AML-193 (cell line): ENCODE measurements around the gene HSD17B7.

ENCODE experiments used
- DNase-seq, 2 experiments: peaks; one replicate each; lab custom pipeline; 2025; lab: John Stamatoyannopoulos, UW

HSD17B7 gene

DNA sequence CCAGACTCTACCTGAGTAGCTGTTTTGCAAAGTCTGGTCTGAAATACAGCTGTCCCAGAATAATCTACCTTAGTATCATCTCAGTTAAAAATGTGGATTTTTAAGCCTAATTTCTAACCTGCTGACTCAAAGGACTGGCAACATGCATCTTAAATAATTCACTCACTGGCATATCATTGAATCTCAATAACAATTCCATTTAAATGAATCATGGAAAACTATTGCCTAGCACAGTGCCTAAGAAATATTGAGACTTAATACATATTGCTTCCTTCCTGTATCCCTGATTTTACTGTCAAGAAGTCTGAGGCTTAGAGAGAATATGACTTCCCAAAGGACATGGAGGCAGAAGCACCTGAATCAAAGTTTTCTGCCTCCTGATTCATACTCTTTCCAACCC lies 67.3 kb downstream of the HSD17B7 start:
- no peak for DNase-seq

DNA sequence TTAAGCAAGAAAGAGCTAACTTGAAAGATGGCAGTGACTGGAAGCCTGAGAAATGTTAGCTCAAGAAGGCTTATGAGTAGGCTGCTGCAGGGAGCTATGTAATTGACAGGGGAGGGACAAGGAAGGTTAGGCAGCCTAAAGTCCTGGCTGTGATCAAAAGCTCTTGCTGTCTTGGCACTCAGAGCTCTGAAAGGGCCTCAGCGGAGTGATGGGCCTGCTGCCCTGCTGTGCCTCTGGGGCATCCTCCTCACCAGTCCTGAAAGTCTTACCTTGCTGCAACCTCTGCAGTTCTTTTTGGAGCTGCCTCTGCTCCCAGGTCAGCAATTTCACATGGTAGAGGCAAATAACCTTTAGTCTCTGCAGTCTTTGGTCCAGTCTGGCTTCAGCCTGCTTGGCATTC lies 68.7 kb downstream of the HSD17B7 start:
- no peak for DNase-seq

DNA sequence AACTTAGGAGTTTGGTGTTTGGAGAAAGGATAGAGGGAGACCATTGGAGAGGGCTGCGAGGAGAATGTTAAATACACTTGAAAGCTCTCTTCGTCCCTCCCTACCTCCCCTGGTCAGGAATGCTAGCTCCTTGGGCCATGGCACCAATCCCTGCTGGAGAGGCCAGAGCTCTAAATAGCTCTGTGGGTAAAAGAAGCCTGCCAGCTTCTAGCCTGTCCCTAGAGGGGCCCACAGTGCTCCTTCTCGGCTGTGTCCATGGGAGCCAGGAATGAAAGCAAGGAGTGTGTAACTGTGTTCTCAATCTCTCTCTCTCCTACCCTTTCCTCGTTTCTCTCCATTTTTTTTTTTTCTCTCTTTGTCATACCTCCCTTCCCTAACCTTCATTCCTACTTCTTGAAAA lies 70.6 kb downstream of the HSD17B7 start, which contains the start of gene CCDC190:
TSS of gene CCDC190 (minus strand) at position 75 of the 400 bp plus-strand sequence. CDS start 1,529 bp downstream, outside the sequence.
- DNase-seq, result no peak

DNA sequence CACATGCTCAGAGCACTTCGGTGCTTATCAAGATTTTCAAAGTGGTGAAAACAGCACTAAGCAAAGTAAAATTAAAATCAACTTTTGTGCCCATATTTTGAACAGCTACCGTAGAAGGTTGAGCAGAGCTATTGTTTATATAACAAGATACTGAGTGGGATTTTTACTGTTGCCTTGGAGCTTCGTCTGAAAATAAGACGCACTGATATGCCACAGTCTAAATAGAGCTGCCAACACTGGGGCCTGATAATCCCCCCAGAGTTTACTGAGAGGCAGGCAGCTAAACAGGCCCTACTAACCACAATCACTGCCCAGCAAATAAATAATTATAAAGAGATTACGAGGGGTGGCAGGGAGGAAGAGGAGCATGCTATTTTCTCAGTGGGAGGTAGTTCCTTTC lies 71.1 kb downstream of the HSD17B7 start:
- DNase-seq, result no peak
